ENCODE data around the gene WDR83. TPM values are rescaled to one million over a fixed set of nuclear protein-coding genes. Genes with fewer than 3 reads are reported as not detected.
"Not testable (repeated sequence)": the region's sequence is repeated elsewhere in the genome, so short reads cannot be mapped to it uniquely, and the experiment has no call there.

Gene WDR83
- total RNA-seq, 1 donor from 2014 or later: 8.4 TPM

DNA sequence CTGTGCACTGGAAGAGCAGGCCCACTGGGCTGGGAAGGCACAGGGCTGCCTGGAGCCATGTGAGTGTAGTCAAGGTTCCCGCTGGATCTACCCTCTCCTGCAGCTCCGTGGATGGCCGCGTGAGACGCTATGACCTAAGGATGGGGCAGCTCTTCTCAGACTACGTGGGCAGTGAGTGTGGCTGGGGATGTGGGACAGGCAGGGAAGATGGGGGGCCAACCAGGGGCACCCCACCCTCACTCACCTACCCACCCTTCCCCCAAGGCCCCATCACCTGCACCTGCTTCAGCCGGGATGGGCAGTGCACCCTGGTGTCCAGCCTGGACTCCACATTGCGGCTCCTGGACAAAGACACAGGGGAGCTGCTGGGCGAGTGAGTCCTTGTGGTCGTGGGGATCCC, 6.1 kb downstream of the WDR83 start:
- intact Hi-C loops (cut with micrococcal nuclease): no loop called here
- no peaks in the 10 kb centered on the region for H3K27me3 ChIP-seq (ENCODE audit: low read depth)

DNA sequence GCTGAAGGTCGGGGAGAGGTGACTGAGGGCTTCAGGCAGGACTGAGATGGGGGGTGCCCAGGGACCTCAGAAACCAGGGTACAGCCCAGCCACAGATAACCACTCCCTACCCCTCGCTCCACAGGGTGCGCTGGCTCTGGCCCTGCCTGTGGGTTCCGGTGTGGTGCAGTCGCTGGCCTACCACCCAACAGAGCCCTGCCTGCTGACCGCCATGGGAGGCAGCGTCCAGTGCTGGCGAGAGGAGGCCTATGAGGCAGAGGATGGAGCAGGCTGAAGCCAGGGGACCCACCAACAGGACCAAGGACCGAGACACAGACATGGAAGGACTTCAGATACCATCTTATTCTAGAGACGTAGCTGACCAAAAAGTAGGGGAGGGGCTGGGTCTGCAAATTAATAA, 8.8 kb downstream of the WDR83 start:
- intact Hi-C loops (cut with micrococcal nuclease): no loop called here
- peaks cover 79% of the 10 kb centered on the region for H3K36me3 ChIP-seq
- H3K27ac ChIP-seq (replicated peaks): no peak overlapping the region
- H3K27me3 ChIP-seq (ENCODE audit: low read depth): no peaks in the 10 kb centered on the region
- H3K9me3 ChIP-seq (replicated peaks): no peaks in the 10 kb centered on the region
- TF ChIP-seq, protein P1, sequence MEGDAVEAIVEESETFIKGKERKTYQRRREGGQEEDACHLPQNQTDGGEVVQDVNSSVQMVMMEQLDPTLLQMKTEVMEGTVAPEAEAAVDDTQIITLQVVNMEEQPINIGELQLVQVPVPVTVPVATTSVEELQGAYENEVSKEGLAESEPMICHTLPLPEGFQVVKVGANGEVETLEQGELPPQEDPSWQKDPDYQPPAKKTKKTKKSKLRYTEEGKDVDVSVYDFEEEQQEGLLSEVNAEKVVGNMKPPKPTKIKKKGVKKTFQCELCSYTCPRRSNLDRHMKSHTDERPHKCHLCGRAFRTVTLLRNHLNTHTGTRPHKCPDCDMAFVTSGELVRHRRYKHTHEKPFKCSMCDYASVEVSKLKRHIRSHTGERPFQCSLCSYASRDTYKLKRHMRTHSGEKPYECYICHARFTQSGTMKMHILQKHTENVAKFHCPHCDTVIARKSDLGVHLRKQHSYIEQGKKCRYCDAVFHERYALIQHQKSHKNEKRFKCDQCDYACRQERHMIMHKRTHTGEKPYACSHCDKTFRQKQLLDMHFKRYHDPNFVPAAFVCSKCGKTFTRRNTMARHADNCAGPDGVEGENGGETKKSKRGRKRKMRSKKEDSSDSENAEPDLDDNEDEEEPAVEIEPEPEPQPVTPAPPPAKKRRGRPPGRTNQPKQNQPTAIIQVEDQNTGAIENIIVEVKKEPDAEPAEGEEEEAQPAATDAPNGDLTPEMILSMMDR (IDR thresholded peaks at IDR 0.05; ENCODE audit: borderline replicate concordance): no peak
- peaks cover 11% of the 10 kb centered on the region for H3K4me1 ChIP-seq
- no peak for DNase-seq
- H3K4me3 ChIP-seq: no peak overlapping the region

More for the DNA sequence above, 6.1 kb downstream of the WDR83 start:
- H3K9me3 ChIP-seq (replicated peaks): no peaks in the 10 kb centered on the region
- H3K27ac ChIP-seq (replicated peaks): no peak overlapping the region
- no peak for DNase-seq
- H3K36me3 ChIP-seq: peaks cover 60% of the 10 kb centered on the region
- H3K4me3 ChIP-seq: no peak overlapping the region
- TF ChIP-seq, protein P1 (IDR thresholded peaks at IDR 0.05; ENCODE audit: borderline replicate concordance): no peak
- H3K4me1 ChIP-seq: peaks cover 28% of the 10 kb centered on the region

DNA sequence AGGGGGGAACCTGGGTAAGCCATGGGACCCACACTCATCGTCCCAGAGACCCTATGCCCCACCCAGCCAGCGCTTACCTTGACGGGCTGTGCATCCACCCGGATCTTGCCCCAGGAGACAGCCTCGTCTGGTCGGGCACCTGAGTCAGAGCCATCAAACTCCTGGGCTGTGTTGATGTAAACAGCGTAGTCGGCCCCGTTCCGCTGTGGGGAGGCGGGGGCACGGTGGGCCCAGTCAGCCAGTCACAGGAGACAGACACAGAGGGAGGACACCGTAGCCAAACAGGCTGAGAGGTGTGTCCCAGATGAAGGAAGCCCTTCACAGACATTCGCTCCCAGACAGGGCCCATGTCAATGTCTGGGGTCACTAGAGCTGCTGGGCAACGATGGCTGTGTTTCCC, 9.3 kb downstream of the WDR83 start:
- DNase-seq: no peak
- intact Hi-C loops (cut with micrococcal nuclease): no loop called here
- peaks cover 12% of the 10 kb centered on the region for H3K4me1 ChIP-seq
- peaks cover 79% of the 10 kb centered on the region for H3K36me3 ChIP-seq
- H3K27ac ChIP-seq (replicated peaks): no peak overlapping the region
- no peak overlapping the region for H3K4me3 ChIP-seq
- TF ChIP-seq, protein P1 (IDR thresholded peaks at IDR 0.05; ENCODE audit: borderline replicate concordance): no peak
- H3K27me3 ChIP-seq (ENCODE audit: low read depth): no peaks in the 10 kb centered on the region
- H3K9me3 ChIP-seq (replicated peaks): no peaks in the 10 kb centered on the region

DNA sequence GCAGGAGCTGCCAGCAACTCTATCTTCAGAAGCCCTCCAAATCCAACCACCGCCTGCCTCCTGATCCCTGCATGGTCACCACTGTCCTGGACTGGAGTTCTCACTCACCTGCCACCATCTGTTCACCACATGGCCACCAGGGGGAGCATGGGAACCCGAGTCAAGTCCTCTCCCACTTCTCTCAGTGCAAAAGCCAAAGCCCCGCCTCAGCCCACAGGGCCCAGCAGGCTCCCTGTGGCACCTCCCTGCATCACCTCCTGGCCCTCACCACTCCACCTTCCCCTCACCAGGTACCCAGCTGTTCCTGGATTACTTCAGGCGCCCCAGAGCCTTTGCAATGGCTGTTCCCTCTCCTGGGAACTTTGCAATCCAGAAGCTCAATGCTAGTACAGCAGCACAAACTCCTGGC, 9.8 kb downstream of the WDR83 start:
- TF ChIP-seq, protein P1 (IDR thresholded peaks at IDR 0.05; ENCODE audit: borderline replicate concordance): peak; percentile 88
- Histone ChIP-seq H3K27me3 (ENCODE audit: low read depth) (no peaks in the 10 kb centered on the region), H3K36me3 (peaks cover 79% of the 10 kb centered on the region), H3K9me3 (replicated peaks) (no peaks in the 10 kb centered on the region), H3K27ac (replicated peaks) (no peak overlapping the region), H3K4me1 (peaks cover 16% of the 10 kb centered on the region), H3K4me3 (no peak overlapping the region)
- peak; percentile 78 for DNase-seq
- intact Hi-C loops (cut with micrococcal nuclease): no loop called here

DNA sequence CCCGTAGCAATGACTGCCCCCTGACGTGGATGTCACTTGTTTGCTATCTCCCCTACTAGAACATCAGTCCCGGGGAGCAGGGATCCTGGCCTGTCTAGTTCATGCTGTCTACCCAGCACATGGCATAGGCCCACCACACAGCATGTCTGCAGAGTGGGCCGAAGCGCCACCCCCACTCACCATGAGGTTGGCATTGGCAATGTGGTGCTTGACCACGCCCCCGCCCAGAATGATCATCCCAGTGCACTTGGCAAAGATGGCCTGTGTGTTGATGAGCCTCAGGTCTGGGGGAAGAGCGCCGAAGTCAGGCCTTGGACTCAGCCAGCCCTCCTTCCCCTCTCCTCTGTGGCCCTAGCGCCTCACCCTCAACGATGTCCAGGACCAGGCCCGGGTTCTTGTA, 10.3 kb downstream of the WDR83 start:
- H3K4me1 ChIP-seq: peaks cover 20% of the 10 kb centered on the region
- H3K4me3 ChIP-seq: no peak overlapping the region
- H3K27me3 ChIP-seq (ENCODE audit: low read depth): no peaks in the 10 kb centered on the region
- no peak for DNase-seq
- TF ChIP-seq, protein P1 (IDR thresholded peaks at IDR 0.05; ENCODE audit: borderline replicate concordance): no peak
- intact Hi-C loops (cut with micrococcal nuclease): no loop called here
- H3K27ac ChIP-seq (replicated peaks): no peak overlapping the region
- H3K36me3 ChIP-seq: peaks cover 79% of the 10 kb centered on the region
- no peaks in the 10 kb centered on the region for H3K9me3 ChIP-seq (replicated peaks)

DNA sequence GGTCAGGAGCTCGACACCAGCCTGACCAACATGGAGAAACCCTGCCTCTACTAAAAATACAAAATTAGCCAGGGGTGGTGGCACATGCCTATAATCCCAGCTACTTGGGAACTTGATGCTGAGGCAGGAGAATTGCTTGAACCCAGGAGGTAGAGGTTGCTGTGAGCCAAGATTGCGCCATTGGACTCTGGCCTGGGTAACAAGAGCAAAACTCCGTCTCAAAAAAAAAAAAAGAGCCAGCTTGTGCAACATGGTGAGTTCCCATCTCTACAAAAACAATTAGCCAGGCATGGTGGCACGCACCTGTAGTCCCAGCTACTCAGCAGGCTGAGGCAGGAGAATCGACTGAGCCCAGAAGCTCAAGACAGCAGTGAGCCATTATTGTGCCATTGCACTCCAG, 11.4 kb downstream of the WDR83 start:
- intact Hi-C loops (cut with micrococcal nuclease); H3K9me3 ChIP-seq (replicated peaks): not testable (repeated sequence)
- peaks cover 70% of the 10 kb centered on the region for H3K36me3 ChIP-seq

More for the DNA sequence above, 11.4 kb downstream of the WDR83 start:
- peaks cover 25% of the 10 kb centered on the region for H3K4me1 ChIP-seq
- not testable (repeated sequence) for DNase-seq; H3K27me3 ChIP-seq (ENCODE audit: low read depth); H3K4me3 ChIP-seq; H3K27ac ChIP-seq (replicated peaks)
